IPS DF 19.7 (cell line): ENCODE measurements around the gene RAB5IF.
"Not testable (repeated sequence)": the region's sequence is repeated elsewhere in the genome, so short reads cannot be mapped to it uniquely, and the experiment has no call there.

Experiments used
- DNase-seq: peaks from one replicate; pipeline ENCODE4 v3.0.0-alpha.2; 2013; ENCODE audit warnings: low read depth, low spot score

RAB5IF gene

GRCh38 chr20:36585410-36586125, 20.0 kb upstream of the RAB5IF start:
- peak; percentile 90 for DNase-seq

DNA sequence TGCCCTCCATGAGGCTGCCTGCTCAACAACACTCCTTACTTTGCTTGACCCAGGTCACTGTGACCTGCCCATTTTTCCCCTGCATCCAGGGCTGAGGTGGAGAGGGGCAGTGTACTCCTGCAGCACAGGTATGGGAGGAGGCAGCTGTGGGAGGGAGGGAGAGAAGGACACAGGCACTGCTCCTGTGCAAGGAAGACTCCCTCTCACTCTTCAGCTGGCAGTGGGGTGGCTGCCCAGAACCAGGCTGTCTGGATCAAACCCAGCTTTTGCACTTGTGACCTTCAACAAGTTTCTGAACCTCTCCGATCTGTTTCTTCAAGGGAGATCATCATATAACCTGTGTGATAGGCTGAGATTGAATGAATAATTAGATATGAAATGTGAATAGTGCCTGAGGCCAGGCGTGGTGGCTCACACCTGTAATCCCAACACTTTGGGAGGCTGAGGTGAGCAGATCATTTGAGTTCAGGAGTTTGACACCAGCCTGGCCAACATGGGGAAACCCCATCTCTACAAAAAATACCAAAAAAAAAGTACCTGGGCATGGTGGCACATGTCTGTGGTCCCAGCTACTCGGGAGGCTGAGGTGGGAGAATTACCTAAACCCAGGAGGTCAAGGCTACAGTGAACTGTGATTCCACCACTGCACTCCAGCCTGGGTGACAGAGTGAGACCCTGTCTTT, 18.1 kb upstream of the RAB5IF start:
- DNase-seq = no peak

DNA sequence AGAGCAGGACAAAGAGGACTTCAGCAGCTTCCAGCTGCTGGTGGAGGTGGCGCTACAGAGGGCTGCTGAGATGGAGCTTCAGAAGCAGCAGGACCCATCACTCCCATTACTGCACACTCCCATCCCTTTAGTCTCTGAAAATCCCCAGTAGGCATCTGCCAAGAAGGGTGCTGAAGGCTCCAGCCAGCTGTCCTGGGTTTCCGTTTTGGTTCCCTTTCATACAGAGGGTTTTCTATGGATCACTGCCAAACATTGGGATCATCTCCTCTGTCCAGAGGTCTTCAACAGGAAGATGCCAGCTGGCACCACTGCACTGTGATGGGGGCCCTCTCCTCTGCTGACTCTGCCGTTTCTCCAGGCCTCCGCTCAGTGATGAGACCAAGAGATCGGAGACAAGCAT, 14.3 kb upstream of the RAB5IF start:
- DNase-seq = no peak

DNA sequence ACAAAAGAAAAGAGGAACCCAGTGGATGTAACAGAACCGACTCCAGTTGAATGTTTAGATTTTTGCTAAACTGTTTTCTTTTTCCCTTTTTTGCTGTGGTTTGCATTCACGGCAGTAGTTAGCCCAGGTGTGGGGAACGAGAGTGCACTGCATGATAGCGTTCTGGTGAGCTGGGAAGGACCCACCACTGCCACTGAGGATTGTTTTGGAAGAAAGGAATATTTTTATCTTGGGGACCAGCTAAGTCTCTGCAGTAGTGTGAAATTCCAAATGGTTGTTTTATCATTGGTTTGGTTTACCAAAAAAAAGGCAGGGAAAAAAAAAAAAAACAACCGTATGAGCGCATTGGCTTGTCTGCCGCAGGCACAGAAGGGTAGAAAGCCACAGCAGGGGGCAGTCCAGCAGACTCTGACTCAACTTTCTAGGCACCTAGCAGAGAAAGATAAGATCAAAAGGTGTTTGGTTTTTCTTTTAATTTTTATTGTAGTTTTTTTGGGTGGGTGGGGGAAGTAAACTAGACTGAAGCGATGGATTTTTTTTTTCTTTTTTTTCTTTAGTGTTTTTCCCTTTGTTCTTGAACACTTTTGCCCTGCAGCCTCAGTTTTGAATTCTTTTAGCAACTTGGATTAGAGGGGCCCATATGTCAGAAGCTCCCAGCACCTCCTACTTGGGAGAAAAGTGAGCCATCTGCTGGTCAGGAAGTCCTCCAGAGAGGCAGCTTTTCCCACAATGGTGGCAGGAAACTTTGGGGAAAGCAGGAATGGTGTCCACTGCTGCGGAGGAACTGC, 13.5 kb upstream of the RAB5IF start:
- DNase-seq = no peak

- no peak for DNase-seq
Observed at GRCh38 chr20:36593347-36593929, 12.1 kb upstream of the RAB5IF start.

GRCh38 chr20:36599912-36600345, 5.7 kb upstream of the RAB5IF start:
- DNase-seq = no peak

DNA sequence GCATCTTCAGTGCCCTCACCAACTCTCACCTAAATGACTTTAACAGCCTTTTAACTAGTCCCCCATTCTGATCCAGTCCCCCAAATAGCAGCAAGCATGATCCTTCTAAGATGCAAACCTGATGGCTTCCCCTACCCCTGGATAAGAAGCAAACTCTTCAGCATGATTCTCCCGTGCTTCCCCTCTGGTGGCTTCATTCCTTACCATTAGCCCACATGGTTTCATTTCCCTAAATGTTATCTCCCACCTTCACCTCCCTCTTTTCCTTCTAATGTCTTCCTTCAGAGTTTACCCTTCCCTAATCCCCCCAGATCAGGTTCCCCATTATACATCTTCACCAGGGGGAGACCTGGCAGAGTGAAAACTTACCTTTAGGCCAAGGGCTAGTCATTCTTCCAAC, 4.0 kb upstream of the RAB5IF start:
- no peak for DNase-seq

DNA sequence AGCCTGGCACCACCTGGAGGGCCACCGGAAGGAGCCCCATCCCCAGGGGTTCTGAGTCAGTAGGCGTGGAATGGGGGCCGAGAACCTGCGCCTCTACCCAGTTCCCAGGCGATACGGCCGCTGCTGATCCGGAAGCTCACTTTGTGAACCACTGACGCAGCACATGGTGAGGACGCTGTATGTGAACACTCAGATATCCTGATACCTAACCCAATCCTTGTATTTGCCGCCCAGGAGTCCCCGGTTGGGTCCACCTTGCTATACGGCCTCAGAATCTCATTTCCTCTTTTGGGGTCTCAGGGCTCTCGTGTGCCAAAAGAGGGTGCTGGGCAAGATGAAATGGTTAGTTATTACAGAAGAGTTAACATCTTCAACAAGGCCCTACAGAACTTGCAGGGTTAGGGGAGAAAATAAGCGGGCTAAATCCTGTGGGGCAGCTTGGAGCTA, 604 bp upstream of the RAB5IF start:
- DNase-seq = no peak

DNA sequence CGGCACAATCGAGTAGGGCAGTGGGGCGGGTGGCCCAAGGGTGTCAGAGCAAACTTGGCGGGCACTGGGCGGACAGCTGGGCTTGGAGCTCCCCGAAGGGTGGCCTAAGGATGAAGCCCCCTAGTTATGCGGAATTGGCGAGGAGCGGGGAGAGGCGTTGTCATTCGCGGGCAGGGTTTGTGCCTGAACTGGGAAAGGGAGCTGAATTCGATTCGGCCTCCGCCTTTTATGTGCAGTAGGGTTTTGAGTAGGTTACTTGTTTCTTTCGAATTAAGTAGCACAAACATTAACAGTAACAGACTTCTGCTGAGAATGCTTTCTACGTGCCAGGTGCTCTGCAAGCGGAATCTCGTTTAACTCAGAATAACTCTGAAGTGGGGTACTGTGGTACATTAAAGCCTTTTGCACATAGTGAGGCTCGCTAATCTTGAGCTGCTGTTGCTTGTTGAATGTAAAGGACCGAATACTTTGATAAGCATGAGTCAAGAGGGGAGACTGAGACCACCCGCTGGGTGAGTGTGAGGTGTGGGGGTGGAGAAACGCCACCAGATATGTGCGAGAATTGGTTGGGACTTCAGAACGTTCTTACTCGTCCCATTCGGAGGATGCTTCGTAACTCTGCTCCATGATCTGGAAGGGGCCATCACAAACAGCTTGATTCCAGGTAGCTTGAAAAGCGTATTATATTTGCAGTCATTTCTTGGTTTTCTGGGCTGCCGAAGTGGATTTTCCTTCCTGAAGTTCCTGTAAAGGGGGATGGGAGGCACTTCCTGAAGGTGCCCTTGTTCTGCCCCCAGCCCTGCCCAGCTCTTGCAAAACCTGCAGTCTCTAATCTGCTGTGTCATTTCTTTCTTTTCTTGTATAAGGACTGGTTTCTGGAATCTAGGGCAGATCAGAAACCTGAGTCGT, 833 bp downstream of the RAB5IF start:
- no peak for DNase-seq

DNA sequence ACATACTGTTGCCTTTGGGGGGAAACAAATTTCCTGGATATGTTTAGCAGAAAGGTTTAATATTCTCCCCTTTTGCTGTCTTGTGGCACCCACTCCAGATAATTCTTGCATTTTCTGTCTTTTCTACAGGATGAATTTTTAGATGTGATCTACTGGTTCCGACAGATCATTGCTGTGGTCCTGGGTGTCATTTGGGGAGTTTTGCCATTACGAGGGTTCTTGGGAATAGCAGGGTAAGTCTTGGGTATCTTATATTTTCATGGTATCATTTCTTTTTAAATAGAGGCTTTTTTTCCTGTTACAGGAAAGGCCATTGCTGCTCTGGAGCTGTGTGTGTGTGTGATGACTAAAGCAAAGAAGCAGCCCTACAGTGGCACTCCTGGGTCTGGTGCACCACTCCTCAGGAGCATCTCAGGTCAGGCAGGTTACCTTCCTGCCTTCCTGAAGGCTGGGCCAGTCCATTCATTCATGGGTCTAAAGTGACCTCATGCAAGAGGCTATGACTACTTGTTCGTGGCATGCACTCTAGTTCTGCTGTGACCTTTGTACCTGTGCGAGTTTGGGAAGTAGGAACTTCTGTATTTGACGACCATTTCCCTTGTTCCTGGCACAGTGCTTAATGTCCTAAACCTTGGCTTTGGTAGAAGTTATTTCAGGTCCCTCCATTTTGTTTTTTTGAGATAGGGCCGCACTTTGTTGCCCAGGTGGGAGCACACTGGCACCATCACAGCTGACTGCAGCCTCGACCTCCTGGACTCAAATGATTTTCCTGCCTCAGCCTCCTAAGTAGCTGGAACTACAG, 2.2 kb downstream of the RAB5IF start:
- no peak for DNase-seq

GRCh38 chr20:36608388-36608728, 2.8 kb downstream of the RAB5IF start:
- DNase-seq = not testable (repeated sequence)

- no peak for DNase-seq
Observed at GRCh38 chr20:36611625-36612024, 6.0 kb downstream of the RAB5IF start.

GRCh38 chr20:36613974-36614373, 8.4 kb downstream of the RAB5IF start:
- no peak for DNase-seq

DNA sequence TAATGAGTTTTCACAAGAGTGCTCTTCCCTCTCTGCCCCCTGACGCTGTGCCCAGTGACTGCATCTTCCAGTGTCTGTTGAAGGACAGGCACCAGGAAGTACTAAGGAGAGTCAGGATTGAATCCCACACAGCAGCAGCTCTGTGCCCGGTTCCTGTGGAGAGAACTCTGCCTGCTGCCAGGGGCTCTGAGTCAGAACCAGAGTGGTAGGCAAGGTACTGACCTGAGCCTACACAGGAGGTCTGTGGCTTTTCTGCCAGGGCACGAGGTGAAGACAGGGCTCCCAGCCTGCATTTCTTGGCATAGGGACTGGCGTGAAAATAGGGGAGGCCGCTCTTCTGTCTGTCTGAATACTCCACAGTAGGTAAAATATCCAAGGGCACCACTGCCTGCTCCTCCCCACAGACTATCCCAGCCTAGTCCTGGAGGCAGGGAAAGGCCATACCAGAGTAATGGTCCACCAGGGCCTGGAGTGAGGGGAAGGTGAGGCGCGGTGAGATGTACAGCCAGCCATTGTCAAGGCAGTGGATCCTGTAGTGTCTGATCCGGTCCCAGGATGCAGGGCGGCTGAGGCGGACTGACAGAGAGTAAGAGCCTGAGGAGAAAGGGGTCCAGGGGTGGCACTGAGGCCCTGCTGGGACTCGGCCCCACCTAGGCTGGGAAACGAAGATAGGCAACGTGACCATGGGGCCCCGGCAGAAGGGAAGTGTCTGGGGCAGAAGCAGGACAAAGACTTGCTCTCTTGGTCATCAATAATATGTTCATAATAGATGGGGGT, 9.4 kb downstream of the RAB5IF start:
- no peak for DNase-seq

DNA sequence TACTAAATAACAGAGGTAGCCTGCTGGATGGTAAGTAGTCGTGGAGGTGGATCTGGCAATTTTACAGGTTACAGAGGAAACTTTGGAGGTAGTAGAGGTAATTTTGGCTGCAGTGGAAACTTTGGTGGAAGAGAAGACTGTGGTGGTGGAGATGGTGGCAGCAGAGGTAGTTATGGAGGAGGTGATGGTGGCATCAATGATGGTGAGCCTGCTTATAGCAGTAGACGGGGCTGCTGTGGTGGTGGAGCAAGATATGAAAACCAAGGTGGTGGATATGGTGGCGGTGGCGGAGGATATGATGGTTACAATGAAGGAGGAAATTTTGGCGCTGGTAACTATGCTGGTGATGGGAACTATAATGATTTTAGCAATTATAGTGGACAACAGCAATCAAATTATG, 15.3 kb downstream of the RAB5IF start:
- no peak for DNase-seq

DNA sequence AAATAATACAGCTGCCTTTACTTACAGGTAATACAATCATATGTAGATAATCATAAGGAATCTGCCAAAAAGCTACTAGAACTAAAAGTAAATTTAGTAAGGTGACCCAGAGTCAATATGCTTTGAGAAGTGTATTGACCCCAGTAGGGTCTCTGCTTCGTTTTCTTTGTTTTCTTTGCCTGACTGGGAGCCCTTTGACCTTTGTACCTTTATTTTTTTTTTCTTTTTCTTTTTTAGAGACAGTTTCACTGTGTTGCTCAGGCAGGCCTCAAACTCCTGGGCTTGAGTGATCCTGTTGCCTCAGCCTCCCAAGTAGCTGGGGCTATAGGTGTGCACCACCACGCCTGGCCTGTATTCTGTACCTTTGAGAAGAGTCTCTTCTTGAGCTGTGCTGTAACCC, 17.9 kb downstream of the RAB5IF start:
- DNase-seq = no peak

DNA sequence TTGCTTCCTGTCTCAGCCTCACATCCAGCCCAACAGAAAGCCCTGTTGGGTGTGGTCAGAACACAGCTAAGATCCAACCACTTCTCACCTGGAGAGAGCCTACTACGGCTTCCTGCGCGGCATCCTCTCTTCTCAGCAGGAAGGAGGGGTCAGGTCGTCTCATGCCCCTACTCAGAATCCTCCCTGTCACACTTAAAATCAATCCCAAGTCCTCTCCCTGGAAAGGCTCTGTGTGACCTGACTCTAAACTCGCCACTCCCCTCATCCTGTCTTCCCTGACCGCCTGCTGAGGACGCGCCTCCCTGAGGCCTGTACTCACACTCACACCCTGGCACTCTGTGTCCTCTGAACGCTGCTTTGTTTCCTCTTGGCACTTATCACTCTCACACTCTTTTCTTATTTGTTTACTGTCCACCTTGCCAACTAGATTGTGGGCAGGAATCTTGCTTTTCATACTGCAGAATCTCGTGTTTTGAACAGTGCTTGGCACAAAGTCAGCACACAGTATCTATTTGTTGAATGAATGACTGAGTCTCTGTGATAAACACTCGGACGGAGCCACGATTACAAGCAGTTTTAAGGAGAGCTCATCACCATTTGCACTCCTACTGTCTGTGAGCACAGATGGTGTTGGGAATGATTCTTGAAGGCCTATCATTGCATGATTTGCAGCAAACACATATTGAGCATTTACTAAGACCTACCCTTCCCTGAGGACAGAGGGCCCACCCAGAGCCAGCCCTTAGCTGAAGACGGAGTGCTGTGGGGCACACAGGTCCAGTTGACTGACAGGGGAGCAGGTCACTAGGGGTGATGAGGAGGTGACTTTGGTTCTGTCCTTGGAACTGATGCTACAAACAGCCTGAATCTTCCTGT, 18.7 kb downstream of the RAB5IF start:
- DNase-seq = no peak

DNA sequence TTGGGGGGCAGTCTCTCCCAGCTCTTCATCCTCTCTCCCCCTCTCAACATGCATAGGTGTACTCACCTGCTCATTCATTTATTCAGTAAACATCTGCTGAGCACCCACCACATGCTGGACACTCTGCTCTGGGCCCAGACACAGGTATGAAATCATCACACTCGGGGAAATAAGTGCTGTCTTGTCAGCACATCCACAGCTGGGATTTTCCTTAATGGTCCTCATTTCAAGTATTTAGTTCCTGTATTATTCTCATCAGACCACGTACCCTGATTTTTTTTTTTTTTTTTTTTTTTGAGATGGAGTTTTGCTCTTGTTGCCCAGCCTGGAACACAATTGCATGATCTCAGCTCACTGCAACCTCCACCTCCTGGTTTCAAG, 19.4 kb downstream of the RAB5IF start:
- DNase-seq = no peak

DNA sequence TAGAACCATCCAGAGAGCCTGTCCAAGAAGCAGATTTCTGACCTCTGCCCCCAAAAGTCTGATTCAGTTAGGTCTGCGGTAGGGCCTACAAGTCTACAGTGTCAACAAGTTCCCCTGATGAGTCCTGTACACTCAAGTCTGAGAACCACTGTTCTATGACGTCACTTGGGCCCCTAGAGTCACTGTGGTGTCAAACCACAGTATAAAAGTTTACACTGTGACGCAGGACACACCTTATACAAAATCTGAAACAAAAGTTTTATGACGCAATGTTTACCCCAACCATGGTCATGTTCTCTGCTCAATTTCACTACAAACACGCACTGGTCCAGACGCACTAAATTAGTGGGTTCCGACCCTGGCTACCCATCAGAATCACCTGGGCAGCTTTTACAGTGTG, 22.5 kb downstream of the RAB5IF start:
- no peak for DNase-seq
